Measurements from ENCODE around the gene FBXW4.

Gene FBXW4

GRCh38 chr10:101716891-101717659 is 22.1 kb upstream of the FBXW4 start (continued):
- TF ChIP-seq ZNF26 (tag by site-specific recombination; IDR thresholded peaks at IDR 0.05), result no peak
- TF ChIP-seq ZFP69B (tag by site-specific recombination; IDR thresholded peaks at IDR 0.05), result no peak
- TF ChIP-seq ZNF837 (tag by site-specific recombination; IDR thresholded peaks at IDR 0.05), result no peak
- TF ChIP-seq ZNF544 (tag by site-specific recombination; IDR thresholded peaks at IDR 0.05), result no peak
- TF ChIP-seq ZSCAN5A (tag by site-specific recombination; IDR thresholded peaks at IDR 0.05), result no peak
- TF ChIP-seq ZNF133 (tag by site-specific recombination; IDR thresholded peaks at IDR 0.05), result no peak

GRCh38 chr10:101712997-101713396 is 18.0 kb upstream of the FBXW4 start:
- POLR2A ChIA-PET, result no interaction called here
- no peaks in the 10 kb centered on the region for H3K9me3 ChIP-seq (ENCODE audit: control insufficient read depth, insufficient read depth, low read depth, low read length)
- H3K36me3 ChIP-seq (ENCODE audit: control insufficient read depth in 2 of 2, insufficient read depth in 1 of 2, low read length in 2 of 2), result no peaks in the 10 kb centered on the region
- H3K27ac ChIP-seq (ENCODE audit: extremely low read depth, low read depth, low read length), result no peak overlapping the region
- no peak overlapping the region for H3K4me3 ChIP-seq (ENCODE audit: low read depth, low read length)
- peaks cover 17% of the 10 kb centered on the region; the same call in 1 of the 2 replicates for H3K4me1 ChIP-seq (ENCODE audit: control insufficient read depth, insufficient read depth, low read length)
- CTCF ChIA-PET, result interaction anchor here (1.2 kb wide), 1 partner anchor 24 kb away, joined by 3 read pairs; no protein-coding TSS in a partner anchor
- no peak for TF ChIP-seq ZNF76 (tag by site-specific recombination; IDR thresholded peaks at IDR 0.05; ENCODE audit: borderline replicate concordance, low read depth)
- peak; percentile 79 for TF ChIP-seq ZNF146 (tag by site-specific recombination; IDR thresholded peaks at IDR 0.05)
- peak; percentile 48 for TF ChIP-seq PRDM10 (tag by site-specific recombination; IDR thresholded peaks at IDR 0.05)
- peak; percentile 69; the same call in 1 of the 2 replicates for TF ChIP-seq ZNF280D (tag by site-specific recombination; IDR thresholded peaks at IDR 0.05)

- POLR2A ChIA-PET, result interaction anchor here (0.6 to 1.1 kb wide), 2 partner anchors 78 to 79 kb away, joined by 3 to 6 read pairs; no protein-coding TSS in a partner anchor
- CTCF ChIA-PET, result interaction anchor here (0.5 kb wide), 1 partner anchor 12 kb away, joined by 4 read pairs; no protein-coding TSS in a partner anchor
Measured at GRCh38 chr10:101710793-101711192, 15.8 kb upstream of the FBXW4 start.

More at GRCh38 chr10:101710793-101711192, 15.8 kb upstream of the FBXW4 start:
- H3K4me1 ChIP-seq (ENCODE audit: control insufficient read depth, insufficient read depth, low read length), result peaks cover 22% of the 10 kb centered on the region; the same call in 1 of the 2 replicates
- no peak overlapping the region for H3K27ac ChIP-seq (ENCODE audit: extremely low read depth, low read depth, low read length)
- H3K4me3 ChIP-seq (ENCODE audit: low read depth, low read length), result no peak overlapping the region
- no peak for TF ChIP-seq ZNF645 (tag by site-specific recombination; IDR thresholded peaks at IDR 0.05)
- TF ChIP-seq ZNF302 (tag by site-specific recombination; IDR thresholded peaks at IDR 0.05; ENCODE audit: low read depth), result no peak
- TF ChIP-seq ZNF560 (tag by site-specific recombination; IDR thresholded peaks at IDR 0.05; ENCODE audit: borderline replicate concordance), result no peak
- TF ChIP-seq ZNF16 (tag by site-specific recombination; IDR thresholded peaks at IDR 0.05; ENCODE audit: low read depth), result no peak
- TF ChIP-seq GLIS1 (tag by site-specific recombination; IDR thresholded peaks at IDR 0.05), result no peak
- TF ChIP-seq FEZF1 (tag by site-specific recombination; IDR thresholded peaks at IDR 0.05), result peak; percentile 90
- no peak for TF ChIP-seq ZNF174 (tag by site-specific recombination; IDR thresholded peaks at IDR 0.05)
- TF ChIP-seq ZNF324 (tag by site-specific recombination; IDR thresholded peaks at IDR 0.05), result no peak
- TF ChIP-seq PRDM6 (tag by site-specific recombination; IDR thresholded peaks at IDR 0.05), result peak; percentile 50
- H3K9me3 ChIP-seq (ENCODE audit: control insufficient read depth, insufficient read depth, low read depth, low read length), result no peaks in the 10 kb centered on the region
- no peaks in the 10 kb centered on the region for H3K36me3 ChIP-seq (ENCODE audit: control insufficient read depth in 2 of 2, insufficient read depth in 1 of 2, low read length in 2 of 2)
